Endodermal cell (in vitro differentiated cells): ENCODE data around the gene BACH2. TPM values are rescaled to one million over a fixed set of nuclear protein-coding genes. Genes with fewer than 3 reads are reported as not detected.

Source experiments
- DNase-seq: peaks from one replicate; pipeline ENCODE4 v3.0.0-alpha.2; 2017
- H3K27ac ChIP-seq: 2 replicates; pipeline ENCODE4 v1.5.1; 2013; ENCODE audit warnings: mild to moderate bottlenecking, low read depth, low read length, moderate library complexity
- H3K27me3 ChIP-seq: 2 replicates; pipeline ENCODE4 v1.6.1; 2013; ENCODE audit warnings: mild to moderate bottlenecking, low read length, moderate library complexity; ENCODE audit not compliant: insufficient read depth, control insufficient read depth, poor library complexity, severe bottlenecking
- H3K36me3 ChIP-seq: 2 replicates; pipeline ENCODE4 v1.7.0; 2013; ENCODE audit warnings: mild to moderate bottlenecking, low read length, moderate library complexity; ENCODE audit not compliant: control insufficient read depth, insufficient read depth
- H3K4me1 ChIP-seq: one replicate; pipeline ENCODE4 v1.7.0; 2013; ENCODE audit warnings: low read length; ENCODE audit not compliant: control insufficient read depth, insufficient read depth
- H3K4me3 ChIP-seq: 2 replicates; pipeline ENCODE4 v1.5.1; 2013; ENCODE audit warnings: mild to moderate bottlenecking, low read length, moderate library complexity
- H3K9ac ChIP-seq: 2 replicates; pipeline ENCODE4 v1.6.1; 2013; ENCODE audit warnings: mild to moderate bottlenecking, low read length, moderate library complexity; ENCODE audit not compliant: poor library complexity, severe bottlenecking; ENCODE audit errors: extremely low read depth
- H3K9me3 ChIP-seq: 2 replicates; pipeline ENCODE4 v1.6.1; 2013; ENCODE audit warnings: mild to moderate bottlenecking, low read length, moderate library complexity; ENCODE audit not compliant: control insufficient read depth
- H3K27ac Mint-ChIP-seq: 2 replicates; pipeline ENCODE4 v1.8.0; 2020; ENCODE audit warnings: mixed read lengths
- H3K27me3 Mint-ChIP-seq: 2 replicates; pipeline ENCODE4 v1.8.0; 2021; ENCODE audit warnings: mild to moderate bottlenecking, mixed read lengths; ENCODE audit not compliant: insufficient read depth
- H3K36me3 Mint-ChIP-seq: 2 replicates; pipeline ENCODE4 v1.8.0; 2020; ENCODE audit warnings: low read depth, mixed read lengths
- H3K4me1 Mint-ChIP-seq: 2 replicates; pipeline ENCODE4 v1.8.0; 2020; ENCODE audit warnings: mixed read lengths
- H3K4me3 Mint-ChIP-seq: 2 replicates; pipeline ENCODE4 v1.8.0; 2020; ENCODE audit warnings: mild to moderate bottlenecking, moderate library complexity, mixed read lengths
- H3K9me3 Mint-ChIP-seq: 2 replicates; pipeline ENCODE4 v1.8.0; 2020; ENCODE audit warnings: mild to moderate bottlenecking, mixed read lengths
- CTCF ChIP-seq: fragments of 200-600 bp; sonication (generic); conservative IDR thresholded peaks from 2 replicates; pipeline ENCODE4 v1.5.0; 2021; ENCODE audit warnings: antibody characterized with exemption, mild to moderate bottlenecking
- WGBS, 2 experiments: methylation state at CpG; one replicate each; pipeline versions ENCODE4 v1.1.5 to v1.1.7; 2013; ENCODE audit warnings: missing lambda C conversion rate in 2 of 2, mixed read lengths in 1 of 2; ENCODE audit not compliant: insufficient coverage in 1 of 2, insufficient read length in 1 of 2; 5-methylcytosine and 5-hydroxymethylcytosine counted together
- total RNA-seq, 2 donors: library from RNA; stranded (reverse); fragmentation: NEBNext Ultra II Directional in 1 of 2; extraction: Animal tissue kit (Norgen Biotek cat#: 25700) in 1 of 2; gene quantifications; 2 replicates in 1 of 2; 3 replicates in 1 of 2; pipeline ENCODE4 v1.2.1, GENCODE V29; 2021

Gene BACH2
- total RNA-seq, 2 donors from 2014 or later, result 11.0 to 22.3 TPM

DNA sequence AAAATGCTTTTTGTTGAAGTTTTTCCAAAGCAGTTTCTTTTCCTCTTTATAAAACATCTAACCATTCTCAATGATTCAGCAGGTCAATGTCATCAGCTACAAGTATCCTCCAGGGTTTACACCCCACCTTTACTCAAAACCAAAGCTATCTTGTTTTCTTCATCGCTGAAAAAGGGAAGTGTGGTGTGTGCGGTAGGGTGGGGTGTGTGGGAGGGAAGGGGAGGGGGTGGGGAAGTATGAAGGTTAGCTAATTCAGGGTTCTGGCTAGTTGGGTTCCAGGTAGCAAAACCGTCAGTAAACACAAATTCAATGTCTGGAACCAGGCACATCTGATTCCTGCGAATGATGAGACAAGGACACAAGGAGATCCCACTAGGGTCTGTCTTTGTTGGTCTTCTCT lies 212.8 kb downstream of the BACH2 start:
- Mint-ChIP-seq H3K9me3 (no peaks in the 10 kb centered on the region), H3K36me3 (peaks cover 5% of the 10 kb centered on the region), H3K27me3 (no peaks in the 10 kb centered on the region), H3K4me1 (peaks cover 18% of the 10 kb centered on the region), H3K4me3 (no peak overlapping the region), H3K27ac (no peak overlapping the region)
- peaks cover 13% of the 10 kb centered on the region for H3K36me3 ChIP-seq
- peaks cover 17% of the 10 kb centered on the region for H3K4me1 ChIP-seq
- TF ChIP-seq CTCF, result no peak
- no peaks in the 10 kb centered on the region for H3K27me3 ChIP-seq
- H3K9me3 ChIP-seq, result no peaks in the 10 kb centered on the region
- DNase-seq, result no peak
- no peak overlapping the region for H3K9ac ChIP-seq
- WGBS, 2 experiments, result 93 to 100% methylated on average over 3 to 4 of the region's 4 CpGs
- H3K4me3 ChIP-seq, result no peak overlapping the region
- no peak overlapping the region for H3K27ac ChIP-seq

DNA sequence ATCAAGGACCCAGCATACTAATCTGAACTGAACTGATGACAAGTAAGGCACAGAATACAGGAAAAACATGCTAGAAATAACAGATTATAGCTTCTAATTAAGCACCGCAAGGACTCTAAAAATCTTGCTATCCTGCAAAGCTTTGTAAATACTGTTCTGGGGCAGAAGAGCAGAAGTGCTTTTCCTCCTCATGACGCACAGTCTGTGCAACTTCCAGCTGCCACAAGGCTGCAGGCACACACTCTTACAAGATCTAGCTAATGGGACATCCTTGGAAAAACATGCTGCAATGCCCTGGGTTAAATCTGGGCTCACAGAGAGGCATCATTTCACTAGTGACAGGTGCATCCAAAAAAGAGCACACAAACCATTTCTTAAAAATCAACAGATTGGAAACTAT lies 213.8 kb downstream of the BACH2 start:
- no peaks in the 10 kb centered on the region for H3K9me3 ChIP-seq
- Mint-ChIP-seq H3K9me3 (no peaks in the 10 kb centered on the region), H3K4me3 (no peak overlapping the region), H3K36me3 (peaks cover 5% of the 10 kb centered on the region), H3K4me1 (peaks cover 19% of the 10 kb centered on the region), H3K27me3 (no peaks in the 10 kb centered on the region), H3K27ac (no peak overlapping the region)
- H3K9ac ChIP-seq, result no peak overlapping the region
- H3K36me3 ChIP-seq, result peaks cover 10% of the 10 kb centered on the region
- no peak for DNase-seq
- H3K27me3 ChIP-seq, result no peaks in the 10 kb centered on the region
- WGBS, 2 experiments, result 92 to 96% methylated on average over 2 of the region's 2 CpGs
- no peak overlapping the region for H3K4me3 ChIP-seq
- TF ChIP-seq CTCF, result no peak
- peaks cover 17% of the 10 kb centered on the region for H3K4me1 ChIP-seq
- H3K27ac ChIP-seq, result no peak overlapping the region

DNA sequence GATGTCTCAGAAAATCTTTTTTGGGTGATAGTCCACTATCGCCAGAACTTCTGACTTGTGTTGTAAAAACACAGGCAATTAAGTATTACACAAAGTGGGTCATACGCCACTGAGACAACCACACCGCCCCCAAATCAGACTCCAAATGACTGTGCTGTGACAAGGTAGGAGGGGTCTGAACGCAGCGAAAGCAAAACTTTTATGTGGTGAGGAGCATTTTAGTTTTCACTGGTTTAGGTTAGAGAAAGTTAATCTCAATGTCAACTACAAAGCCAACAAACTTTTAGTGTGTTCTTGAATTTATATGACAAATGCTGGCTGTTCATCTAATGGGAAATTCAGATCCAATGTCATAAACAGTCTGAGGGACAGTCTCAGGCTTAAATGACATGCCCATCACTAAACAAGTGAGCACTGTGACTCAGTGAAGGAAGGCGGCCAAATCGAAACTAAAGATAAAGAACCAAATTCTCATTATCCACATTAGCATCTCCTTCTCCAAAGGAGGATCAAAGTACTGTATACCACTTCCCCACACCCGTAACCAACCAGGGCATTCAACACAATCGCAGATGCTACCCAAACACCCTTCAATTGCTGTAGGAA lies 215.7 kb downstream of the BACH2 start:
- Histone ChIP-seq H3K9me3 (no peaks in the 10 kb centered on the region), H3K27ac (no peak overlapping the region), H3K4me3 (no peak overlapping the region), H3K4me1 (peaks cover 17% of the 10 kb centered on the region), H3K27me3 (peaks cover 8% of the 10 kb centered on the region), H3K36me3 (no peaks in the 10 kb centered on the region), H3K9ac (no peak overlapping the region)
- H3K4me1 Mint-ChIP-seq, result peaks cover 19% of the 10 kb centered on the region
- TF ChIP-seq CTCF, result no peak
- H3K27me3 Mint-ChIP-seq, result no peaks in the 10 kb centered on the region
- H3K36me3 Mint-ChIP-seq, result no peaks in the 10 kb centered on the region
- WGBS, 2 experiments, result 91 to 100% methylated on average over 7 to 9 of the region's 9 CpGs
- no peaks in the 10 kb centered on the region for H3K9me3 Mint-ChIP-seq
- no peak for DNase-seq
- no peak overlapping the region for H3K27ac Mint-ChIP-seq
- H3K4me3 Mint-ChIP-seq, result no peak overlapping the region
